Stomach (tissue), 9 donors: ENCODE measurements around the gene TSFM. TPM values are rescaled to one million over a fixed set of nuclear protein-coding genes. Genes with fewer than 3 reads are reported as not detected.

ENCODE experiments used
- DNase-seq, 2 donors: peaks; one replicate each; pipeline versions ENCODE4 v3.0.0 to v3.0.0-alpha.2; 2013 to 2019
- H3K27ac ChIP-seq, 5 donors: fragments of 200-600 bp in 4 of 5; sonication (generic) in 4 of 5; one replicate each; pipeline ENCODE4 v1.5.1; 2013 to 2019; ENCODE audit warnings: mild to moderate bottlenecking in 1 of 5, moderate library complexity in 1 of 5
- H3K27me3 ChIP-seq, 3 donors: fragments of 200-600 bp; sonication (generic); one replicate each; pipeline ENCODE4 v1.5.1; 2017 to 2019; ENCODE audit warnings: mixed run types in 1 of 3
- H3K36me3 ChIP-seq, 4 donors: fragments of 200-600 bp; sonication (generic); 1 replicate in 3 of 4; 2 replicates in 1 of 4; pipeline ENCODE4 v1.5.1; 2016 to 2019
- H3K4me1 ChIP-seq, 4 donors: fragments of 200-600 bp; sonication (generic); one replicate each; pipeline ENCODE4 v1.5.1; 2016 to 2019
- H3K4me3 ChIP-seq, 4 donors: fragments of 200-600 bp; sonication (generic) in 3 of 4; one replicate each; pipeline ENCODE4 v1.5.1; 2016 to 2019; ENCODE audit warnings: mild to moderate bottlenecking in 1 of 4
- H3K9me3 ChIP-seq, 4 donors: fragments of 200-600 bp; sonication (generic); one replicate each; pipeline ENCODE4 v1.5.1; 2016 to 2019
- EP300 ChIP-seq: sonication (generic); formaldehyde crosslinking; IDR thresholded peaks from one replicate; pipeline ENCODE4 v1.6.1; 2017; ENCODE audit warnings: antibody characterized with exemption
- POLR2A ChIP-seq, 4 donors: fragments of 450-650 bp; IDR thresholded peaks; one replicate each; pipeline ENCODE4 v1.6.1; 2016; ENCODE audit warnings: antibody characterized with exemption in 4 of 4, control low read depth in 2 of 4, mild to moderate bottlenecking in 1 of 4, moderate library complexity in 1 of 4
- POLR2AphosphoS5 ChIP-seq, 3 donors: sonication (generic); formaldehyde crosslinking; IDR thresholded peaks; one replicate each; pipeline ENCODE4 v1.6.1; 2016; ENCODE audit warnings: antibody characterized with exemption in 3 of 3
- WGBS, 5 donors: extraction: QIAGEN DNeasy Blood & Tissue Kit in 3 of 5; methylation state at CpG; one replicate each; pipeline versions ENCODE4 v1.1.5 to v1.1.7; 2013 to 2018; 5-methylcytosine and 5-hydroxymethylcytosine counted together
- intact Hi-C: fragments of 100-400 bp; cut with DNase I; formaldehyde crosslinking; loops from one replicate; pipeline ENCODE4 v1.15.1; 2023; ENCODE audit warnings: low total_unique reads
- polyA plus RNA-seq, 3 donors: library from polyadenylated mRNA; stranded (reverse); fragments of 200-250 nt; gene quantifications; one replicate each; pipeline ENCODE4 v1.2.3, GENCODE V29; 2013
- total RNA-seq, 5 donors: library from RNA; depleted of rRNA; stranded (reverse); fragments of >200 nt; gene quantifications; one replicate each; pipeline versions ENCODE4 v1.1.0 to v1.2.3, GENCODE V29; 2014 to 2016
- TF ChIP-seq, protein P1 (sequence below), 7 experiments: fragments of 450-650 bp in 4 of 7; fragments of 200-600 bp in 3 of 7; sonication (generic) in 3 of 7; IDR thresholded peaks; one replicate each; pipeline ENCODE4 v1.5.1; 2016 to 2019; ENCODE audit warnings: antibody characterized with exemption in 7 of 7, control low read depth in 2 of 7, mild to moderate bottlenecking in 1 of 7
- donor health status: healthy with polysubstance abuse.
- donor health status: Bipolar disorder and iron deficiency.
- donor health status: healthy.

TSFM gene
- total and polyA plus RNA-seq, 8 donors: 2.3 to 39.3 (median 13.5) TPM

DNA sequence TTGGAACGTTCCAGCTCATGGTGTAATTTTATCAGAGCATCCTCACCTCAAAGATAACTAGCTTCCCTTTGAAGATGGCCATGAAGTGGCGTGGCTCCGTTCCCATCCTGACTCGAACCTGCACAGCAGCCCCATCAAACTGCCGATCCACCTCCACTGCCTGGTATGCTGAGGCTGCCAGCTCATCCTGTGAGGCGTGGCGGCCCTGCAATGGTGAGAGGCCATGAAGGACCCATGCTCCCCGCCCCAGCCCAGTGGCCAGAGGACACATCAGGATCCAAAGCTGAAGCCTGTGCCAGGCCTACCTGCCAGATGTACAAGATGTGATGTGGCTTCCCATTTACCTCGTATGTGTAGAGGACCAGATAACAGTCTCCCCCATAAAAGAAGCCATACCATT lies 24.7 kb downstream of the TSFM start:
- intact Hi-C loops: no loop called here
- no peak overlapping the region for H3K27ac ChIP-seq
- 83 to 91% (median 91%) methylated on average over 8 to 9 of the region's 9 CpGs for WGBS, 5 donors
- DNase-seq: no peak
- H3K4me3 ChIP-seq: no peak overlapping the region
- no peaks in the 10 kb centered on the region for H3K9me3 ChIP-seq
- peaks cover 0 to 16% (median 2%) of the 10 kb centered on the region in 4 donors for H3K4me1 ChIP-seq
- peaks cover 36 to 97% (median 93%) of the 10 kb centered on the region in 4 donors for H3K36me3 ChIP-seq
- H3K27me3 ChIP-seq: no peaks in the 10 kb centered on the region
- TF ChIP-seq EP300: no peak
- no peak for TF ChIP-seq POLR2AphosphoS5 (IDR thresholded peaks at IDR 0.05)
- TF ChIP-seq POLR2A (IDR thresholded peaks at IDR 0.05): no peak
- TF ChIP-seq, protein P1, sequence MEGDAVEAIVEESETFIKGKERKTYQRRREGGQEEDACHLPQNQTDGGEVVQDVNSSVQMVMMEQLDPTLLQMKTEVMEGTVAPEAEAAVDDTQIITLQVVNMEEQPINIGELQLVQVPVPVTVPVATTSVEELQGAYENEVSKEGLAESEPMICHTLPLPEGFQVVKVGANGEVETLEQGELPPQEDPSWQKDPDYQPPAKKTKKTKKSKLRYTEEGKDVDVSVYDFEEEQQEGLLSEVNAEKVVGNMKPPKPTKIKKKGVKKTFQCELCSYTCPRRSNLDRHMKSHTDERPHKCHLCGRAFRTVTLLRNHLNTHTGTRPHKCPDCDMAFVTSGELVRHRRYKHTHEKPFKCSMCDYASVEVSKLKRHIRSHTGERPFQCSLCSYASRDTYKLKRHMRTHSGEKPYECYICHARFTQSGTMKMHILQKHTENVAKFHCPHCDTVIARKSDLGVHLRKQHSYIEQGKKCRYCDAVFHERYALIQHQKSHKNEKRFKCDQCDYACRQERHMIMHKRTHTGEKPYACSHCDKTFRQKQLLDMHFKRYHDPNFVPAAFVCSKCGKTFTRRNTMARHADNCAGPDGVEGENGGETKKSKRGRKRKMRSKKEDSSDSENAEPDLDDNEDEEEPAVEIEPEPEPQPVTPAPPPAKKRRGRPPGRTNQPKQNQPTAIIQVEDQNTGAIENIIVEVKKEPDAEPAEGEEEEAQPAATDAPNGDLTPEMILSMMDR (IDR thresholded peaks at IDR 0.05): no peak

DNA sequence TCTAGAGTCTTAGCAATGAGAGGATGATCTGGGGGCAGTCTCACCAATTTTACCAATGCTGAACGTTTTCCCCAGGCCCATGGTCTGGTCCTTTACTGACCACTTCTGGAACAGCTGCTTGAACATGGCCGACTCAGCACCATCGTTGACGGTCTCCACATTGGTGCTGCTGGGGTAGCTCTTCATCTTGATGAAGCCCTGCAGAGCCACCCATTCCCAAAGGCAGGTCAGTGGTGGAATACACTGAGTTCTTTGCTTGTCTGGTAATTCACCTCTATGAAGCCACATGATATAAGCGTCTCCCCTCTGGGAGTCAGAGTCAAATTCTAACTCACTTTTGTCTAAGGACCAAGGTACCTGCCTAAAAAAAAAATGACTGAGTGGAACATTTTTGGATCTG lies 25.8 kb downstream of the TSFM start:
- H3K4me1 ChIP-seq: peaks cover 0 to 20% (median 2%) of the 10 kb centered on the region in 4 donors
- 81 to 91% (median 90%) methylated on average over 5 of the region's 5 CpGs for WGBS, 5 donors
- H3K9me3 ChIP-seq: no peaks in the 10 kb centered on the region
- H3K27ac ChIP-seq: no peak overlapping the region
- peaks cover 33 to 97% (median 92%) of the 10 kb centered on the region in 4 donors for H3K36me3 ChIP-seq
- TF ChIP-seq, protein P1 (IDR thresholded peaks at IDR 0.05): no peak
- no peak for TF ChIP-seq POLR2AphosphoS5 (IDR thresholded peaks at IDR 0.05)
- no peak for TF ChIP-seq POLR2A (IDR thresholded peaks at IDR 0.05)
- no peak overlapping the region for H3K4me3 ChIP-seq
- intact Hi-C loops: no loop called here
- H3K27me3 ChIP-seq: no peaks in the 10 kb centered on the region
- no peak for DNase-seq

DNA sequence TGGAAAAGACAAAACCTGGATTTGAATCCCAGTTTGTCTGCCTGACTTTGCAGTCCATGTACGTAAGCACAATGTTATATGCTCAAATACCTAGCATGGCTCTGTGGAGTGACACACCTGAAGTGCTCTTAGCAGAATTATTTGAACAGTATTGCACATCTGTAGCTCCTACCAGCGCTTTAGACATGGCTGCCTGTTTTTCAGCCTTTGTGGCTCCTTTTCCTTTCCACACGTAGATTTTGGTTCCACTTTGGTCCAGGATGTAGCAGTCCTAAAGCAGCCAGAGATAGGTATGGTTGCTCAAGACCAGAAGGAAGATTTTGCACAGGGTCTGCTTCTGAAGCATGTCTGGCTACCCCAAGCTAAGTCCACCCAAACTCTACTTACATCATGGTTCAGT lies 26.8 kb downstream of the TSFM start:
- TF ChIP-seq EP300: no peak
- TF ChIP-seq POLR2A (IDR thresholded peaks at IDR 0.05): no peak
- TF ChIP-seq, protein P1 (IDR thresholded peaks at IDR 0.05): no peak
- TF ChIP-seq POLR2AphosphoS5 (IDR thresholded peaks at IDR 0.05): no peak
- no peak overlapping the region for H3K4me3 ChIP-seq
- no peaks in the 10 kb centered on the region for H3K27me3 ChIP-seq
- H3K27ac ChIP-seq: no peak overlapping the region
- no peak for DNase-seq
- peaks cover 0 to 26% (median 3%) of the 10 kb centered on the region in 4 donors for H3K4me1 ChIP-seq
- intact Hi-C loops: no loop called here
- 86 to 99% (median 94%) methylated on average over 3 of the region's 3 CpGs for WGBS, 5 donors
- H3K9me3 ChIP-seq: no peaks in the 10 kb centered on the region
- peaks cover 33 to 89% (median 85%) of the 10 kb centered on the region in 4 donors for H3K36me3 ChIP-seq

DNA sequence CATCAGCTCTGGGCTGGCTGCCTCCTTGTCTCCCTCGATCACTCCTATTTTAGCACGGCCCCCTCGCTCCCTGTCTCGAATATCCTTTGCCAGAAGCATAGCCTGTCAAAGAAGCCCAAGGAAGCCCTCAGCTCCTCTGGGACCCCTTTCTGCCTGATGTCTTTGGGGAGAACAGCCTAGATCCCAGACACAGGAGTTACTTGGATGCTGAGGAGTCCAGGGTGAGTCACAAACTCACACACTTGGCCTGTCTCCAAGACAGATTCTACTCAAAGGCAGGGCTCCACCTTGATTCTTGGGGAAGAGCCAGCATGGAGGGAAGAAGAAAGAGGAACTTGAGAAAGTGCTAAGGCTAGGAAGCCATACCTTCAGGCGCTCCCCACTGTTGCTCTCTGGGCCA lies 27.9 kb downstream of the TSFM start:
- intact Hi-C loops: no loop called here

More for the DNA sequence above, 27.9 kb downstream of the TSFM start:
- Histone ChIP-seq H3K27me3 (no peaks in the 10 kb centered on the region), H3K9me3 (no peaks in the 10 kb centered on the region), H3K27ac (no peak overlapping the region), H3K4me1 (peaks cover 0 to 34% (median 9%) of the 10 kb centered on the region in 4 donors), H3K36me3 (peaks cover 33 to 79% (median 75%) of the 10 kb centered on the region in 4 donors), H3K4me3 (no peak overlapping the region)
- WGBS, 5 donors: 88 to 95% (median 92%) methylated on average over 5 of the region's 5 CpGs
- DNase-seq: no peak
- TF ChIP-seq, protein P1 (IDR thresholded peaks at IDR 0.05): no peak
- TF ChIP-seq POLR2A (IDR thresholded peaks at IDR 0.05): no peak
- no peak for TF ChIP-seq POLR2AphosphoS5 (IDR thresholded peaks at IDR 0.05)
- TF ChIP-seq EP300: no peak
